Measurements from ENCODE around the gene HHIPL1. TPM values are rescaled to one million over a fixed set of nuclear protein-coding genes. Genes with fewer than 3 reads are reported as not detected.

Gene HHIPL1
- total and polyA plus RNA-seq, 4 experiments from 2014 or later: 0.35 to 0.42 TPM; not detected in 2

DNA sequence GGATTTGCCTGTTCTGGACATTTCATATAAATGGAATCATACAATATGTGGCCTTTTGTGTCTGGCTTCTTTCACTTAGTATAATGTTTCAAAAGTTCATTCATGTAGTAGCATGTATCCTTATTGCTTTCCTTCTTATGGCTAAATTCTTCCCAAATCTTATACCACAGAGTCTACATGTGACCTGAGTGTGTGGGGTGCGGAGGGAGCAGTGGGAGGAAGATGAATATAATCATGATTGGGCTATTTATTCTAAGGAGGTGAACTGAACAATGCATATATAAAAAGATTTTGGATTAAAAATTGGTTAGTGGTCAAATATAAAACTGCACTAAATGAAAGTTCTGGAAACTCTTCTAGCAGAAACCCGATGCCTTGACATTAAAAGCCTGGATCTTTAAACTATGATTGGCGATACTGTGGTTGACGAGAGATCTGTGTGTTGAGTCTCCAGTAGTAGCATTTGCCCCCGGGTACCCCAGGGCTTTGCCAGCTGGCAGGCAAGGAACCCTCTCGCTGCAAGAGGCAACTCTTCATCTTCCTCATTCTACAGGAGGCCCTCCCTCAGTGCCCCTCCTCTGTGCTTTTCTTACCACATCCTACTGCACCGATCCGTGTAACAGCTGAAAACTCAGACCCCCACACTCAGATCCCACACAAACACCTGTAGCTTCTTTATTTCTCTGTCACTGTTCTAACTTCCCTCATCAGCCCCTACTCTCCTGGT is 41.8 kb downstream of the HHIPL1 start:
- intact Hi-C loops (cut with micrococcal nuclease): loop anchor here (1.0 kb wide), 1 partner anchor 168 kb away; no protein-coding TSS in a partner anchor
- H3K27me3 ChIP-seq (ENCODE audit: insufficient read depth, low read length): peaks cover 4% of the 10 kb centered on the region
- Mint-ChIP-seq H3K27me3 (peaks cover 14 to 16% of the 10 kb centered on the region in 2 donors), H3K36me3 (peaks cover 0 to 3% of the 10 kb centered on the region in 2 donors), H3K9me3 (no peaks in the 10 kb centered on the region), H3K4me1 (peaks cover 6 to 23% (median 14%) of the 10 kb centered on the region in 4 donors), H3K27ac (peak overlapping the region in 2 of 7 donors; percentile 0 to 56), H3K4me3 (peak overlapping the region in 2 of 8 donors; percentile 3 to 54)
- ChIA-PET CTCF (ENCODE audit: partially characterized antibody) (interaction anchor here (1.1 to 2.1 kb wide), 2 partner anchors 14 to 15 kb away, joined by 3 to 5 read pairs; no protein-coding TSS in a partner anchor), POLR2A (ENCODE audit: partially characterized antibody) (no interaction called here)
- no peak overlapping the region for H3K4me3 ChIP-seq (ENCODE audit: low read length in 2 of 2)
- H3K36me3 ChIP-seq (ENCODE audit: insufficient read depth, low read length): no peaks in the 10 kb centered on the region
- no peak overlapping the region for H3K27ac ChIP-seq (ENCODE audit: low read depth, low read length)
- no peaks in the 10 kb centered on the region for H3K9me3 ChIP-seq (ENCODE audit: control insufficient read depth in 1 of 2, low read length in 2 of 2)
- H3K4me1 ChIP-seq (ENCODE audit: insufficient read depth, low read length): peaks cover 19% of the 10 kb centered on the region
- no peak for DNase-seq

- Histone ChIP-seq H3K4me1 (ENCODE audit: insufficient read depth, low read length) (peaks cover 19% of the 10 kb centered on the region), H3K27ac (ENCODE audit: low read depth, low read length) (no peak overlapping the region), H3K4me3 (ENCODE audit: low read length in 2 of 2) (no peak overlapping the region), H3K9me3 (ENCODE audit: control insufficient read depth in 1 of 2, low read length in 2 of 2) (no peaks in the 10 kb centered on the region), H3K36me3 (ENCODE audit: insufficient read depth, low read length) (no peaks in the 10 kb centered on the region), H3K27me3 (ENCODE audit: insufficient read depth, low read length) (peaks cover 4% of the 10 kb centered on the region)
- intact Hi-C loops (cut with micrococcal nuclease): loop anchor here (1.0 kb wide), 1 partner anchor 169 kb away; no protein-coding TSS in a partner anchor
- Mint-ChIP-seq H3K9me3 (no peaks in the 10 kb centered on the region), H3K4me3 (peak overlapping the region in 1 of 8 donors; percentile 39), H3K27ac (peak overlapping the region in 3 of 7 donors; percentile 37 to 48 (median 46)), H3K4me1 (peaks cover 5 to 22% (median 12%) of the 10 kb centered on the region in 4 donors), H3K36me3 (peaks cover 0 to 3% of the 10 kb centered on the region in 2 donors), H3K27me3 (peaks cover 14 to 16% of the 10 kb centered on the region in 2 donors)
- POLR2A ChIA-PET (ENCODE audit: partially characterized antibody): interaction anchor here (1.1 kb wide), 1 partner anchor 83 kb away, joined by 3 read pairs; no protein-coding TSS in a partner anchor
- peak; percentile 41 to 52 (median 47) for DNase-seq
- CTCF ChIA-PET (ENCODE audit: partially characterized antibody): interaction anchor here (0.6 to 2.1 kb wide), 16 partner anchors 8 to 205 kb away, joined by 3 to 9 read pairs (median 4); no protein-coding TSS in a partner anchor
These were observed 42.6 kb downstream of the HHIPL1 start for GRCh38 chr14:99687284-99688209.

DNA sequence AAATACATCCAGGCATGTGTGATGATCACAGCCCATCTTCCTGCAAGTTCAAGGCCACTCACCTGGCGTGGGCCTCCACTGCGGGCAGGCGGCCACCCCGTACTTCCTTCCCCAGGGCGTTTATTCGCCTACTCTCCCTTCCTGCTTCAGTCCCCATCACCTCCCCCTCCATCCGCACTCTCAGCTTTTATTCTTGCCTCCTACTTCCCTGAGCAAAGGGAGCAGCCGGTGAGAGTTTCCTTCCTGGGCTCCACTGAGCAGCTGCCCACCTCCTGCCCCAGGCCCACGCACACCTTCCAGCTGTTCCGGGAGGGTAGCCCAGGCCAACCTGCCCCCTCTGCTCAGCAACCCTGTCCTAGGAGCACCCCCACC is 43.3 kb downstream of the HHIPL1 start:
- Mint-ChIP-seq H3K27ac (peak overlapping the region in 1 of 7 donors; percentile 48), H3K4me3 (peak overlapping the region in 1 of 8 donors; percentile 38), H3K27me3 (peaks cover 12 to 16% of the 10 kb centered on the region in 2 donors), H3K9me3 (no peaks in the 10 kb centered on the region), H3K4me1 (peaks cover 4 to 16% (median 11%) of the 10 kb centered on the region in 4 donors), H3K36me3 (peaks cover 0 to 3% of the 10 kb centered on the region in 2 donors)
- CTCF ChIA-PET (ENCODE audit: partially characterized antibody): interaction anchor here (0.6 to 2.1 kb wide), 15 partner anchors 9 to 206 kb away, joined by 3 to 9 read pairs (median 4); no protein-coding TSS in a partner anchor
- intact Hi-C loops (cut with micrococcal nuclease): no loop called here
- DNase-seq: peak in 1 of 5 donors; percentile 40
- Histone ChIP-seq H3K27me3 (ENCODE audit: insufficient read depth, low read length) (peaks cover 4% of the 10 kb centered on the region), H3K4me1 (ENCODE audit: insufficient read depth, low read length) (peaks cover 13% of the 10 kb centered on the region), H3K36me3 (ENCODE audit: insufficient read depth, low read length) (no peaks in the 10 kb centered on the region), H3K27ac (ENCODE audit: low read depth, low read length) (no peak overlapping the region), H3K9me3 (ENCODE audit: control insufficient read depth in 1 of 2, low read length in 2 of 2) (no peaks in the 10 kb centered on the region), H3K4me3 (ENCODE audit: low read length in 2 of 2) (no peak overlapping the region)
- POLR2A ChIA-PET (ENCODE audit: partially characterized antibody): interaction anchor here (1.1 kb wide), 1 partner anchor 84 kb away, joined by 3 read pairs; no protein-coding TSS in a partner anchor

DNA sequence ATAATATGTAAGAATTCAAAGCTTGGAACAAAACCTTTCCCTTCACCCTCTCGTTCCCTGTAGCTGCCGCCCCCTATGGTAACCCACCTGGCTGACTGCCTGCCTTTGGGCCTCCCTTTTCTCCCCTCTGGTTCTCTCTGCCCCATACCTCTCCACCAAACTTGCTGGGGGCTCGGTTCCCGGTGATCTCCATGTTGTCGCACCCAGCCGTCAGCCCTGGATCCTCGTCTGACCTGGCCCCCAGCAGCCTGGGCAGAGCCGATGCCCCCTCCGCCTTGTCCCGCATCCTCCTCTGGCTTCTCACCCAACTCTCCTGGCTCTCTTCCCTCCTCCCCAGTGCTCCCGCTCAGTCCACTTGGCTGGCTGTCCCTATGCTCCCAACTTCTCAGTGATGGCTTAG is 43.7 kb downstream of the HHIPL1 start:
- no peaks in the 10 kb centered on the region for H3K9me3 Mint-ChIP-seq
- peaks cover 4 to 16% (median 10%) of the 10 kb centered on the region in 4 donors for H3K4me1 Mint-ChIP-seq
- intact Hi-C loops (cut with micrococcal nuclease): no loop called here
- peak overlapping the region in 1 of 8 donors; percentile 43 for H3K4me3 Mint-ChIP-seq
- peaks cover 12 to 16% of the 10 kb centered on the region in 2 donors for H3K27me3 Mint-ChIP-seq
- Histone ChIP-seq H3K36me3 (ENCODE audit: insufficient read depth, low read length) (no peaks in the 10 kb centered on the region), H3K27ac (ENCODE audit: low read depth, low read length) (no peak overlapping the region), H3K4me1 (ENCODE audit: insufficient read depth, low read length) (peaks cover 10% of the 10 kb centered on the region), H3K4me3 (ENCODE audit: low read length in 2 of 2) (no peak overlapping the region), H3K9me3 (ENCODE audit: control insufficient read depth in 1 of 2, low read length in 2 of 2) (no peaks in the 10 kb centered on the region), H3K27me3 (ENCODE audit: insufficient read depth, low read length) (peaks cover 4% of the 10 kb centered on the region)
- DNase-seq: no peak
- ChIA-PET CTCF (ENCODE audit: partially characterized antibody) (interaction anchor here (0.6 to 2.1 kb wide), 15 partner anchors 8 to 206 kb away, joined by 3 to 9 read pairs (median 4); no protein-coding TSS in a partner anchor), POLR2A (ENCODE audit: partially characterized antibody) (interaction anchor here (1.1 kb wide), 1 partner anchor 84 kb away, joined by 3 read pairs; no protein-coding TSS in a partner anchor)
- H3K36me3 Mint-ChIP-seq: peaks cover 0 to 2% of the 10 kb centered on the region in 2 donors
- peak overlapping the region in 2 of 7 donors; percentile 10 to 48 for H3K27ac Mint-ChIP-seq

GRCh38 chr14:99689266-99690236 is 44.6 kb downstream of the HHIPL1 start:
- Mint-ChIP-seq H3K9me3 (no peaks in the 10 kb centered on the region), H3K27ac (no peak overlapping the region), H3K4me3 (peak overlapping the region in 1 of 8 donors; percentile 36), H3K4me1 (peaks cover 4 to 16% (median 8%) of the 10 kb centered on the region in 4 donors), H3K27me3 (peaks cover 12 to 16% of the 10 kb centered on the region in 2 donors), H3K36me3 (no peaks in the 10 kb centered on the region)
- Histone ChIP-seq H3K36me3 (ENCODE audit: insufficient read depth, low read length) (no peaks in the 10 kb centered on the region), H3K4me3 (ENCODE audit: low read length in 2 of 2) (no peak overlapping the region), H3K9me3 (ENCODE audit: control insufficient read depth in 1 of 2, low read length in 2 of 2) (no peaks in the 10 kb centered on the region), H3K27ac (ENCODE audit: low read depth, low read length) (no peak overlapping the region), H3K27me3 (ENCODE audit: insufficient read depth, low read length) (peaks cover 4% of the 10 kb centered on the region), H3K4me1 (ENCODE audit: insufficient read depth, low read length) (peaks cover 10% of the 10 kb centered on the region)
- POLR2A ChIA-PET (ENCODE audit: partially characterized antibody): interaction anchor here (1.1 kb wide), 1 partner anchor 85 kb away, joined by 3 read pairs; no protein-coding TSS in a partner anchor
- DNase-seq: no peak
- intact Hi-C loops (cut with micrococcal nuclease): no loop called here
- CTCF ChIA-PET (ENCODE audit: partially characterized antibody): interaction anchor here (1.1 to 2.0 kb wide), 2 partner anchors 9 to 10 kb away, joined by 3 to 9 read pairs; no protein-coding TSS in a partner anchor

DNA sequence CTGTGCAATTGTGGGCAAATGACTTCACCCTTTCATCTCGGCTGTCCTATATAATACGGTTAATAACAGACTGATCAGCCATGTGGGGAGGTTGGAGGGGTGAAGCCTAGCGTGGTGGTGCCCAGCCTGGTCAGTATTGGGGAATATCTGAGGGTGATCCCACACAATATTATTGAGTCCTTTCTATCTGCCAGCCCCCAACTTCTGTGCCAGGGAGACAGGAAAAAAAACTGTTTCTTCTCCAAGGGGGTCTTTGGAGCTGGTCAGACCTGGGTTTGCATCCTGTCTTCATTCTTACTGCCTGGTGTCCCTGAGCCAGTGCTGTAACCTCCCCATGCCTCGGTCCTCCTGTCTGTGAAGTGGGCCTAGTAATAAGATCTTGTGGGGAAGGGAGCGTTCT is 45.7 kb downstream of the HHIPL1 start:
- ChIA-PET POLR2A (ENCODE audit: partially characterized antibody) (no interaction called here), CTCF (ENCODE audit: partially characterized antibody) (no interaction called here)
- Histone ChIP-seq H3K36me3 (ENCODE audit: insufficient read depth, low read length) (no peaks in the 10 kb centered on the region), H3K4me1 (ENCODE audit: insufficient read depth, low read length) (peaks cover 10% of the 10 kb centered on the region), H3K4me3 (ENCODE audit: low read length in 2 of 2) (no peak overlapping the region), H3K27ac (ENCODE audit: low read depth, low read length) (no peak overlapping the region), H3K9me3 (ENCODE audit: control insufficient read depth in 1 of 2, low read length in 2 of 2) (no peaks in the 10 kb centered on the region), H3K27me3 (ENCODE audit: insufficient read depth, low read length) (peaks cover 4% of the 10 kb centered on the region)
- no peak for DNase-seq
- Mint-ChIP-seq H3K36me3 (no peaks in the 10 kb centered on the region), H3K4me1 (peaks cover 2 to 16% (median 8%) of the 10 kb centered on the region in 4 donors), H3K9me3 (no peaks in the 10 kb centered on the region), H3K27ac (peak overlapping the region in 1 of 7 donors; percentile 70), H3K4me3 (no peak overlapping the region), H3K27me3 (peaks cover 12 to 17% of the 10 kb centered on the region in 2 donors)
- intact Hi-C loops (cut with micrococcal nuclease): no loop called here
